ENCODE results near the gene NINJ1.

Gene NINJ1

GRCh38 chr9:93085676-93086075 is 48.4 kb downstream of the NINJ1 start:
- DNase-seq: no peak

DNA sequence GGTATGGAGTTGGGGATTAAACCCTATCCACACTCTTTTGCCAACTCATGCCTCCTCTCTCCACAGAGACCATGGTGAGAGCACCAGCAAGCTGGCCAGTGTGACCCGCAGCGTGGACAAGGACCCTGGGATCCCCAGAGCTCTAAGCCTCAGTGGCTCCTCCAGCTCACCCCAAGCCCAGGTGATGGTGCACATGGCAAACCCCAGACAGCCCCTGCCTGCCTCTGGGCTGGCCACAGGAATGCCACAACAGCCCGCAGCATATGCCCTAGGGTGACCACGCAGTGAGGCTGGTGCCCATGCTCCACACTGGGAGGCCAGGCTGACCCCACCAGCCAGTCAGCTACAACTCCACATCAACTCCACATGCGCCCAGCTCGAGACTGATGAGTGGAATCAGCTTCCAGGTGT is 49.6 kb downstream of the NINJ1 start:
- no peak for DNase-seq

DNA sequence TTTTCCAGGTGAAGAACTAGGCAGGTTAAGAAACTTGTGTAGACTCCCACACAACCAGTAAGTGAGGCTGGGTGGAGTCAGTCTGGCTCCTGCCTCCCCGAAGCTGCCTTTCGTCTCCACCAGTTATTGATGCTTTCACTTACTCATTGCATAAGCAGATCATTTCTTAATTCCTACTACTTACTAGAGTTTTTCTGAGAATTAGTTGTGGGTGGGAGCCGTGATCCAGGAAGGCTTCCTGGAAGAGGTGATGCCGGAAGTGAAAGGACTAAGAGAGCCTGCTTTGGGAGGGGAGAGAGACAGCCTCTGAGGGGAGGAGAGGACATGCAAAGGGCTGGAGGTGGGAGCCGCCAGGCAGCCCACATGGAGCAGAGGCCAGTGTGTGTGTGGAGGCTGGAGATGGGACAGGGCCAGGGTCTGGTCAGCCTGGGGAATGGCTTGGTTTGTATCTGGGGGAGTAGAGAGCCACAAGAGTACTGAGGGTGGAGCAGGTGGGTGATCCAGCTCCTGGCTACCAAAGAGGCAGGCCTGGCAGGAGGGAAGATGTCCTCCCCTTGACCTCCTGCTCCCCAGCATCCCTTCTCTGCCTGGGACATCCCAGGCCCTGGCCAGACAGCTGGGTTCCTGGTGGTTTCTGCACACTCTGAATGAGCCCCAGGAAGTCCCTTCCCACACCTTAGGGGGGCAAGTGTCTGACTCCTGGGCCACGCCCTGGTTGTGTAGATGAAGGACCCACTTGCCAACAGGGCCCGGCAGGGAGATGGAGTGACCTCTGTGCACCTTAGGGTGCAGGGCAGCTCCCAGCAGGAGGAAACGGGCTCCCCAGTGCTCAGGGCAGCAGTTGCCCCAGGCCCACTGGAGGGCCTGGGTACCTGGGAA is 50.2 kb downstream of the NINJ1 start:
- DNase-seq: no peak

- DNase-seq: no peak
Measured at GRCh38 chr9:93082841-93083411, 51.1 kb downstream of the NINJ1 start.

GRCh38 chr9:93081931-93082330 is 52.1 kb downstream of the NINJ1 start:
- no peak for DNase-seq

DNA sequence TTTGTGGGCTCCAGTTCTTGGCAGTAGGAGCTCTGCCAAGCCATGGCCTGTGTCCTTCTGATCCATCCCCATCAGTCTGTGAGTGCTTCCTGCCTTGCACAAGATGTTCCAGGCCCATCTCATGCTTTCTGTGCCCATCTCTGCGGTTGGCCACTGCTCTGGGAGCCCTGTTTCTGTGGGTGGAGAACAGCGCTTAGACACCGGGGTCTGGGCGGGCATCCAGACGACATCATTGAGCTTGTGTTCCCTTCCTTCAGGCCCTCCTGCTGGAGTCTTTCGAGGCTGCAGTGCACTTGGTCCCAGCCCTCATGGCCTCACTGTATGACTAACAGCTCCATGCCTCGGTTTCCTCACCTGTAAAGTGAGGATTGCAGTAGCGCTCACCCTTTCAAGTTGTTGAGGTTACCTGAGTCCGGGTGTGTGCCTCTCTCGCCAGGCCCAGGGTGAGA is 52.9 kb downstream of the NINJ1 start:
- DNase-seq: no peak

DNA sequence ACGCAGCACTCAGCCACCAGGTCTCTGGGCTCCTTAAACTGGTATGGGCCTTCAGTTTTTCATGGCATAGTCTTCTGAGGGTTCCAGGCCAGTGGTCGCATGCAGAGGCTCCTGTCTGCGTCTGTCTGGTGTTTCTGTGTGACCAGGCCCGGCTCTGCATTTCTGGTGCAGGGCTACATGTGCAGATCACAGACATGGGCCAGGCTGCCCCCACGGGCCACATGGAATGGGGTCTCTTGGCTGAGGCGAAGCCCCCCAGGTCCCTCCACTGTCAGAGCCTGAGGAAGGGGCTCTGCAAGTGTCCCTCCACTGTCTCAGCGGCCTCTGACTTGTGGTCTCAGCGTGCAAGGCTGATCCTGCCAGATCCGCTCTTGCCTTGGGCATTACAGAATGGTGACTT is 53.6 kb downstream of the NINJ1 start:
- no peak for DNase-seq

DNA sequence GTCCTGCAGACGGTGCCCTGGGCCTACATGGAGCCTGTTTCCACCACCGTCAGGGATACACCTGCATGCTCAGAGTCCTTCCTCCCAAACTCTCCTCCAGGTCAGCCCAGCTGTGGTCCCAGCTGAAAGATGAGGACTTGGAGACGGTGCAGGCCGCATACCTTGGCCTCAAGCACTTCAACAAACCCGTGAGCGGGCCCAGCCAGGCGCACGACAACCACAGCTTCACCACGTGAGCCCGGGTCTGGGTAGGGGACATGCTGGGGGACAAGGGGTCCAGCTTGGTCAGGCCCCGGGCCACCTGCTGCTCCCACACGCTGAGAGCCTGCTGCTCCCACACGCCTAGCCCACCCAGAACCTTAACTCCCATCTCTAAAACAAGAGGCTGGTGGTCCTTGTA is 54.7 kb downstream of the NINJ1 start:
- no peak for DNase-seq

DNA sequence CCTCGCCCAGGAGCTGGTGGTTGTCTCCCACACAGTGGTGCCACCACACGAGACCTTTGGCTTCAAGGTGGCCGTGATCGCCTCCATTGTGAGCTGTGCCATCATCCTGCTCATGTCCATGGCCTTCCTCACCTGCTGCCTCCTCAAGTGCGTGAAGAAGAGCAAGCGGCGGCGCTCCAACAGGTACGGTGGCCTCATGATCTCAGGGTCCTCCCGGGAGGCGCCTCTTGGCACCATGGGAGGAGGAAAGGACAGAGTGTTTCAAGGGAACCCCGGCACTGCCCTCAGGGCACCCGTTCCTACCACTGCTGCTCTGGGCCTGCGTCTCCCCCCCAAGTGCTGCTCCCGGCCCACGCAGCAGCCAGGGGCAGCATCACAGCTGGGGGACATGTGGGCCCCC is 56.2 kb downstream of the NINJ1 start:
- DNase-seq: no peak

- no peak for DNase-seq
Measured at GRCh38 chr9:93077367-93077766, 56.7 kb downstream of the NINJ1 start.

GRCh38 chr9:93076792-93077128 is 57.3 kb downstream of the NINJ1 start:
- no peak for DNase-seq

DNA sequence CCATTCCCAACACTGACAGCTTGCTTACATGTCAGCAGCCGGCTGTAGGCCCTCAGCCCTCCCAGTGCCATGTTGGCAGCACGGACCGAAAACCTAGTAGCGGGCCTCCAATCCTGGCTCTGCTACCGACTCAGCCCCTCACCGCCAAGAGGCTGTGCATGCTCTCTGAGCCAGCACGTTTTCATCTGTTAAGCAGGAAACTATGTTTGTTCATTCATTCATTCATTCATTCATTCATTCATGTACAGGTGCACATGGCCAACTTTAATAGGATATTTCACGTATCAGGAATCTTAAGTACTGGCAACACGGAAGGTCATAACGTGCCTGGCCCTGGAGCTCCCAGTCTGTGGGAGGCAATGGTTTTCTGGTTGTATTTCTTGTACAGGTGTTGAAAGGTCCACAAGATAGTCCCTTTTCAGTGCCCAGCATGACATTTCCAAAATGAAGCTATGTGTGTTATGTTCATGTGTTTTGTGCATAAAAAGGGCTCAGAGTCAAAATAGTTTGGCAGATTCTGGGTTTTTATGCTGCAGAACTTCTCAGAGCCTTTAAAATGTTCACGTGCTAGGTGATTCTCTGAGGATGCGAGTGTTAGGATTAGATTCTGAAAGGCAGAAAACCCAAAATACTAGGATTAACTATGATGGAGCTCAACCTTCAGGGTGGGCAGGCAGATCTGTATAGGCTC is 57.8 kb downstream of the NINJ1 start:
- DNase-seq: no peak

DNA sequence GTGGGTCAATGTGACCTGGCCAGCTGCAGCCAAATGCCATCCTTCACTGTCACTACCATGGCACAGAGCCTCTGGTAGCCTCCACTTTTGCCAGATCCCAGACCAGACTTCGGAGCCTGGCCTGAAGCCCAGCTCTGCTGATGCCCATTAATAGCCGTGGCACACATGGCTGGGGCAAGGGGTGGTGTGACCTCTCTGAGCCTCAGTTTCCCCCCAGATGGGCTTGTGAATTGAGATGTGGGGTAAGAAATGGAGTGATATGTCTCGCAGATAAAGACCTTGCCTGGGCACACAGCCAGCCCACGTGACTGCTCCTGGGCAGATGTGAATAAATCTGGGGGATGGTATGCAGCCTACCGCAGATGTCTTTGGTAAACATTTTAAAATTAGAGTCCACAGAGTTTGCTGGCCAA is 61.7 kb downstream of the NINJ1 start:
- no peak for DNase-seq
